Erythroblast (primary cell): ENCODE data around the gene IRF9.
A peak's percentile ranks its signal among the peaks of the same experiment; 100 is the strongest.

Source experiments
- DNase-seq, 2 experiments: peaks; one replicate each; lab custom pipeline; 2025; lab: John Stamatoyannopoulos, UW
- GATA1 ChIP-seq: IDR thresholded peaks from 2 replicates; pipeline ENCODE4 v1.6.1; 2011; ENCODE audit warnings: low read depth, mild to moderate bottlenecking, control low read depth, low read length, moderate library complexity
- POLR2A ChIP-seq: IDR thresholded peaks from 2 replicates; pipeline ENCODE4 v1.6.1; 2011; ENCODE audit warnings: mild to moderate bottlenecking, low read length

The IRF9 gene

GRCh38 chr14:24123424-24124417, 37.3 kb upstream of the IRF9 start:
- peak; percentile 89 to 96 for DNase-seq
- TF ChIP-seq GATA1 (no peak), POLR2A (peak; percentile 74)

- no peak for TF ChIP-seq GATA1
- no peak for TF ChIP-seq POLR2A
- DNase-seq, result no peak
Measured at GRCh38 chr14:24126939-24127338, 34.1 kb upstream of the IRF9 start.

- TF ChIP-seq GATA1 (no peak), POLR2A (no peak)
- DNase-seq, result no peak
Measured at GRCh38 chr14:24127673-24128072, 33.4 kb upstream of the IRF9 start.

GRCh38 chr14:24129410-24129998, 31.6 kb upstream of the IRF9 start:
- TF ChIP-seq POLR2A (no peak), GATA1 (no peak)
- DNase-seq, result no peak

- DNase-seq, result no peak
- TF ChIP-seq POLR2A (no peak), GATA1 (no peak)
Measured at GRCh38 chr14:24130380-24130716, 30.7 kb upstream of the IRF9 start, which contains the start of gene FITM1. TSS of gene FITM1 (plus strand) at chr14:24130659. CDS start at chr14:24131564, 905 bp downstream.

GRCh38 chr14:24130717-24131548, 30.1 kb upstream of the IRF9 start:
- no peak for DNase-seq
- no peak for TF ChIP-seq POLR2A
- no peak for TF ChIP-seq GATA1

GRCh38 chr14:24131549-24131966, 29.5 kb upstream of the IRF9 start:
- DNase-seq, result no peak
- TF ChIP-seq GATA1, result no peak
- no peak for TF ChIP-seq POLR2A

- TF ChIP-seq GATA1 (no peak), POLR2A (no peak)
- no peak for DNase-seq
Measured at GRCh38 chr14:24132061-24132685, 28.9 kb upstream of the IRF9 start.

- no peak for DNase-seq
- no peak for TF ChIP-seq POLR2A
- TF ChIP-seq GATA1, result no peak
Measured at GRCh38 chr14:24132976-24133375, 28.1 kb upstream of the IRF9 start.

- TF ChIP-seq POLR2A (no peak), GATA1 (no peak)
- no peak for DNase-seq
Measured at GRCh38 chr14:24133735-24134134, 27.3 kb upstream of the IRF9 start.

GRCh38 chr14:24135584-24135833, 25.6 kb upstream of the IRF9 start:
- TF ChIP-seq GATA1, result no peak
- TF ChIP-seq POLR2A, result no peak
- DNase-seq, result no peak

GRCh38 chr14:24135834-24136683, 25.0 kb upstream of the IRF9 start, which contains the start of gene PSME1:
TSS of gene PSME1 (plus strand) at chr14:24136194. CDS start at chr14:24136263, 69 bp downstream.
- no peak for TF ChIP-seq GATA1
- TF ChIP-seq POLR2A, result peak; percentile 68
- peak; percentile 95 to 98 for DNase-seq
